Esophagus squamous epithelium (tissue), 5 donors: Measurements from ENCODE around the gene NAA20. TPM values are rescaled to one million over a fixed set of nuclear protein-coding genes. Genes with fewer than 3 reads are reported as not detected.
"Not testable (repeated sequence)": the region's sequence is repeated elsewhere in the genome, so short reads cannot be mapped to it uniquely, and the experiment has no call there.

ENCODE experiments used
- DNase-seq: peaks from one replicate; lab custom pipeline; 2025; lab: John Stamatoyannopoulos, UW
- H3K27ac ChIP-seq, 4 donors: fragments of 200-600 bp; sonication (generic); one replicate each; pipeline ENCODE4 v1.5.1; 2016 to 2019; ENCODE audit warnings: mild to moderate bottlenecking in 1 of 4
- H3K27me3 ChIP-seq, 4 donors: fragments of 200-600 bp; sonication (generic); 1 replicate in 3 of 4; 2 replicates in 1 of 4; pipeline versions ENCODE4 v1.5.1 to v1.6.0; 2017 to 2021; ENCODE audit warnings: antibody characterized with exemption in 1 of 4
- H3K36me3 ChIP-seq, 3 donors: fragments of 200-600 bp; sonication (generic); one replicate each; pipeline ENCODE4 v1.5.1; 2016 to 2019
- H3K4me1 ChIP-seq, 3 donors: fragments of 200-600 bp; sonication (generic); one replicate each; pipeline ENCODE4 v1.5.1; 2017 to 2019
- H3K4me3 ChIP-seq, 4 donors: fragments of 200-600 bp; sonication (generic); 1 replicate in 3 of 4; 2 replicates in 1 of 4; pipeline ENCODE4 v1.5.1; 2016 to 2019; ENCODE audit warnings: mild to moderate bottlenecking in 2 of 4, moderate library complexity in 1 of 4
- H3K9me3 ChIP-seq, 3 donors: fragments of 200-600 bp; sonication (generic); one replicate each; pipeline ENCODE4 v1.5.1; 2016 to 2019
- CTCF ChIP-seq, 6 experiments: fragments of 450-650 bp in 4 of 6; fragments of 200-600 bp in 2 of 6; sonication (generic) in 2 of 6; IDR thresholded peaks; one replicate each; pipeline ENCODE4 v1.5.1; 2016 to 2019; ENCODE audit warnings: antibody characterized with exemption in 6 of 6, mild to moderate bottlenecking in 4 of 6, moderate library complexity in 4 of 6
- POLR2A ChIP-seq, 4 donors: fragments of 450-650 bp; IDR thresholded peaks; one replicate each; pipeline ENCODE4 v1.6.1; 2017; ENCODE audit warnings: antibody characterized with exemption in 4 of 4, mild to moderate bottlenecking in 4 of 4, moderate library complexity in 3 of 4
- WGBS, 2 donors: methylation state at CpG; one replicate each; pipeline ENCODE4 v1.1.5; 2018; 5-methylcytosine and 5-hydroxymethylcytosine counted together
- intact Hi-C: fragments of 100-400 bp; cut with DNase I; formaldehyde crosslinking; loops from one replicate; pipeline ENCODE4 v1.15.0; 2022
- total RNA-seq, 4 donors: library from RNA; depleted of rRNA; stranded (reverse); fragments of >200 nt; gene quantifications; one replicate each; pipeline ENCODE4 v1.1.0, GENCODE V29; 2016
- donor health status: DM: yes; HTN: yes; CAD: no.

NAA20 gene
- total RNA-seq, 4 donors from 2014 or later, result 115 to 164 (median 139) TPM

- peak overlapping the region; percentile 40 to 82 (median 72) for H3K27ac ChIP-seq
- H3K27me3 ChIP-seq, result no peaks in the 10 kb centered on the region
- intact Hi-C loops, result no loop called here
- H3K4me1 ChIP-seq, result peaks cover 0 to 62% (median 16%) of the 10 kb centered on the region in 3 donors
- peaks cover 11 to 54% (median 24%) of the 10 kb centered on the region in 3 donors for H3K36me3 ChIP-seq
- peak overlapping the region in 2 of 4 donors; percentile 13 to 33 for H3K4me3 ChIP-seq
- no peak for DNase-seq
- TF ChIP-seq CTCF (IDR thresholded peaks at IDR 0.05) (no peak), POLR2A (IDR thresholded peaks at IDR 0.05) (no peak)
- H3K9me3 ChIP-seq, result no peaks in the 10 kb centered on the region
- WGBS, 2 donors, result 24 to 44% methylated on average over 23 of the region's 23 CpGs
These were observed 13.9 kb upstream of the NAA20 start for GRCh38 chr20:20003031-20003954.

GRCh38 chr20:20003955-20004322, 13.2 kb upstream of the NAA20 start:
- 61 to 72% methylated on average over 6 of the region's 6 CpGs for WGBS, 2 donors
- DNase-seq, H3K9me3 ChIP-seq, intact Hi-C loops, H3K27me3 ChIP-seq: not testable (repeated sequence)
- Histone ChIP-seq H3K27ac (peak overlapping the region; percentile 40 to 82 (median 72)), H3K36me3 (peaks cover 4 to 47% (median 18%) of the 10 kb centered on the region in 3 donors), H3K4me1 (peaks cover 0 to 56% (median 16%) of the 10 kb centered on the region in 3 donors), H3K4me3 (peak overlapping the region in 2 of 4 donors; percentile 13 to 33)

- Histone ChIP-seq H3K9me3 (no peaks in the 10 kb centered on the region), H3K27me3 (no peaks in the 10 kb centered on the region), H3K4me3 (no peak overlapping the region), H3K4me1 (peaks cover 0 to 51% (median 24%) of the 10 kb centered on the region in 3 donors), H3K27ac (no peak overlapping the region), H3K36me3 (peaks cover under 1 to 33% (median 15%) of the 10 kb centered on the region in 3 donors)
- TF ChIP-seq CTCF (IDR thresholded peaks at IDR 0.05) (no peak), POLR2A (IDR thresholded peaks at IDR 0.05) (no peak)
- WGBS, 2 donors, result 61 to 75% methylated on average over 7 of the region's 7 CpGs
- no peak for DNase-seq
- intact Hi-C loops, result no loop called here
These were observed 11.8 kb upstream of the NAA20 start for GRCh38 chr20:20005342-20005741.

GRCh38 chr20:20009784-20010253, 7.3 kb upstream of the NAA20 start:
- no peak for TF ChIP-seq POLR2A (IDR thresholded peaks at IDR 0.05)
- no peak for TF ChIP-seq CTCF (IDR thresholded peaks at IDR 0.05)
- Histone ChIP-seq H3K36me3 (no peaks in the 10 kb centered on the region), H3K4me3 (no peak overlapping the region), H3K27me3 (no peaks in the 10 kb centered on the region), H3K27ac (peak overlapping the region in 2 of 4 donors; percentile 72 to 80), H3K4me1 (peaks cover 0 to 42% (median 23%) of the 10 kb centered on the region in 3 donors), H3K9me3 (no peaks in the 10 kb centered on the region)
- WGBS, 2 donors, result 69 to 82% methylated on average over 14 of the region's 14 CpGs
- no peak for DNase-seq
- intact Hi-C loops, result no loop called here

- no peak for TF ChIP-seq CTCF (IDR thresholded peaks at IDR 0.05)
- TF ChIP-seq POLR2A (IDR thresholded peaks at IDR 0.05), result no peak
- peaks cover 0 to 42% (median 23%) of the 10 kb centered on the region in 3 donors for H3K4me1 ChIP-seq
- intact Hi-C loops, result no loop called here
- no peaks in the 10 kb centered on the region for H3K36me3 ChIP-seq
- H3K9me3 ChIP-seq, result no peaks in the 10 kb centered on the region
- H3K4me3 ChIP-seq, result peak overlapping the region in 1 of 4 donors; percentile 10
- H3K27me3 ChIP-seq, result no peaks in the 10 kb centered on the region
- H3K27ac ChIP-seq, result peak overlapping the region in 3 of 4 donors; percentile 18 to 80 (median 72)
- WGBS, 2 donors, result 22 to 32% methylated on average over 4 of the region's 4 CpGs
- no peak for DNase-seq
These were observed 6.3 kb upstream of the NAA20 start for GRCh38 chr20:20010639-20011500.
